HCT116 (cell line): Measurements from ENCODE around the gene GRIK2. TPM values are rescaled to one million over a fixed set of nuclear protein-coding genes. Genes with fewer than 3 reads are reported as not detected.
"Not testable (repeated sequence)": the region's sequence is repeated elsewhere in the genome, so short reads cannot be mapped to it uniquely, and the experiment has no call there.

ENCODE experiments used
- ATAC-seq: fragments of 200-7000 bp; cut with Tn5 transposase; 2 replicates; pipeline ENCODE4 v1.9.1; 2020; ENCODE audit warnings: mild to moderate bottlenecking, moderate library complexity
- BruUV-seq: library from RNA; stranded (reverse); fragments of 400-500 nt; replicated peaks from 2 replicates; lab custom pipeline; 2021; lab: Mats Ljungman, UMichigan
- CTCF ChIA-PET: fragments of 300-600 bp; sonication (Branson Sonifier 250); formaldehyde crosslinking; loops from one replicate; lab custom pipeline; 2021; ENCODE audit warnings: antibody characterized with exemption; lab: Charles Lee
- POLR2A ChIA-PET: fragments of 300-600, 350-600 bp; sonication (Branson Sonifier 250); formaldehyde crosslinking; loops from one replicate; lab custom pipeline; 2021; ENCODE audit warnings: antibody characterized with exemption; lab: Charles Lee
- RAD21 ChIA-PET, 2 experiments: fragments of 300-600 bp; sonication (Branson Sonifier 250); formaldehyde crosslinking; loops; one replicate each; lab custom pipeline; 2023; ENCODE audit warnings: low total read pairs in 2 of 2; ENCODE audit not compliant: uncharacterized antibody in 2 of 2, unreplicated experiment in 2 of 2, low non-redundant PET in 1 of 2; lab: Charles Lee
- DNase-seq: peaks from one replicate; pipeline ENCODE4 v3.0.0-alpha.2; 2010; ENCODE audit warnings: low read depth, low spot score
- H2AFZ ChIP-seq: fragments of 200-600 bp; shearing (Covaris generic), sonication (generic); 2 replicates; pipeline ENCODE4 v1.6.1; 2017; ENCODE audit warnings: low read depth, mixed run types, mixed read lengths, antibody characterized with exemption, low read length; ENCODE audit not compliant: poor library complexity, severe bottlenecking
- H3K27ac ChIP-seq: 2 replicates; pipeline ENCODE4 v1.5.1; 2012; ENCODE audit warnings: low read depth, low read length
- H3K27me3 ChIP-seq: fragments of 200-600 bp; sonication (generic); 2 replicates; pipeline ENCODE4 v1.6.1; 2016; ENCODE audit warnings: mixed run types, low read length, mixed read lengths; ENCODE audit not compliant: insufficient read depth
- H3K36me3 ChIP-seq, 2 experiments: fragments of 200-500 bp in 1 of 2; fragments of 200-600 bp in 1 of 2; sonication (Bioruptor generic) in 1 of 2; sonication (generic) in 1 of 2; 2 replicates each; pipeline versions ENCODE4 v1.5.1 to v1.6.1; 2014 to 2016; ENCODE audit warnings: low read length in 2 of 2, inconsistent platforms in 1 of 2, mixed read lengths in 1 of 2, mixed run types in 1 of 2; ENCODE audit not compliant: insufficient read depth in 2 of 2, control insufficient read depth in 1 of 2
- H3K4me1 ChIP-seq, 2 experiments: fragments of 200-600 bp in 1 of 2; sonication (generic) in 1 of 2; 2 replicates each; pipeline versions ENCODE4 v1.5.1 to v1.6.1; 2012 to 2017; ENCODE audit warnings: low read length in 2 of 2, inconsistent platforms in 1 of 2, mild to moderate bottlenecking in 1 of 2, mixed read lengths in 1 of 2, mixed run types in 1 of 2, moderate library complexity in 1 of 2; ENCODE audit not compliant: insufficient read depth in 2 of 2, control insufficient read depth in 1 of 2
- H3K4me2 ChIP-seq: fragments of 200-600 bp; sonication (generic); 2 replicates; pipeline ENCODE4 v1.6.1; 2017; ENCODE audit warnings: mixed run types, low read length, mixed read lengths
- H3K4me3 ChIP-seq, 2 experiments: fragments of 200-600 bp in 1 of 2; sonication (generic) in 1 of 2; replicated peaks in 1 of 2; 2 replicates each; pipeline ENCODE4 v1.5.1; 2011 to 2016; ENCODE audit warnings: low read length in 2 of 2, control low read depth in 1 of 2, low read depth in 1 of 2, mild to moderate bottlenecking in 1 of 2, mixed read lengths in 1 of 2, mixed run types in 1 of 2
- H3K79me2 ChIP-seq: fragments of 200-600 bp; sonication (generic); 2 replicates; pipeline ENCODE4 v1.6.1; 2017; ENCODE audit warnings: mild to moderate bottlenecking, mixed run types, low read length, moderate library complexity, mixed read lengths; ENCODE audit not compliant: insufficient read depth
- H3K9ac ChIP-seq: fragments of 200-600 bp; sonication (generic); 2 replicates; pipeline ENCODE4 v1.6.1; 2016; ENCODE audit warnings: low read length, mixed read lengths
- H3K9me2 ChIP-seq: fragments of 200-600 bp; sonication (generic), shearing (Covaris generic); 2 replicates; pipeline ENCODE4 v1.6.1; 2017; ENCODE audit warnings: mixed run types, mild to moderate bottlenecking, moderate library complexity; ENCODE audit not compliant: insufficient read depth
- H3K9me3 ChIP-seq, 2 experiments: fragments of 200-500 bp in 1 of 2; fragments of 200-600 bp in 1 of 2; sonication (Bioruptor generic) in 1 of 2; sonication (generic) in 1 of 2; 2 replicates each; pipeline ENCODE4 v1.6.1; 2014 to 2017; ENCODE audit warnings: low read length in 2 of 2, mixed read lengths in 2 of 2, inconsistent platforms in 1 of 2, low read depth in 1 of 2, mild to moderate bottlenecking in 1 of 2, mixed run types in 1 of 2, moderate library complexity in 1 of 2; ENCODE audit not compliant: control insufficient read depth in 1 of 2, insufficient read depth in 1 of 2
- H4K20me1 ChIP-seq: fragments of 200-600 bp; sonication (generic), shearing (Covaris generic); 2 replicates; pipeline ENCODE4 v1.6.1; 2017; ENCODE audit warnings: mixed run types, mild to moderate bottlenecking, moderate library complexity; ENCODE audit not compliant: insufficient read depth
- ATF3 ChIP-seq: IDR thresholded peaks from 2 replicates; pipeline ENCODE4 v1.6.1; 2012
- CTCF ChIP-seq, 3 experiments: fragments of 200-600 bp in 1 of 3; sonication (generic) in 1 of 3; IDR thresholded peaks in 2 of 3; conservative IDR thresholded peaks in 1 of 3; 2 replicates each; pipeline ENCODE4 v1.5.1; 2012 to 2017; ENCODE audit warnings: low read depth in 2 of 3, low read length in 2 of 3, antibody characterized with exemption in 1 of 3, borderline replicate concordance in 1 of 3, control low read depth in 1 of 3, mild to moderate bottlenecking in 1 of 3, mixed read lengths in 1 of 3, mixed run types in 1 of 3, moderate library complexity in 1 of 3; ENCODE audit not compliant: insufficient read depth in 1 of 3
- POLR2A ChIP-seq: IDR thresholded peaks from 2 replicates; pipeline ENCODE4 v1.7.0; 2011; ENCODE audit warnings: borderline replicate concordance; ENCODE audit not compliant: insufficient read depth, insufficient read length; ENCODE audit errors: extremely low read depth
- SP1 ChIP-seq: IDR thresholded peaks from 2 replicates; pipeline ENCODE4 v1.6.1; 2012; ENCODE audit warnings: low read depth
- ZFX ChIP-seq: fragments of 450-650 bp; IDR thresholded peaks from 2 replicates; pipeline ENCODE4 v1.6.1; 2017
- intact Hi-C: fragments of 100-400 bp; cut with micrococcal nuclease; formaldehyde crosslinking; loops from 2 replicates; pipeline ENCODE4 v1.10.0; 2022
- total RNA-seq: library from RNA; stranded (reverse); gene quantifications from one replicate; pipeline ENCODE4 v1.2.1, GENCODE V29; 2021; ENCODE audit not compliant: unreplicated experiment

GRIK2 gene
- total RNA-seq, 1 experiment from 2014 or later = 0.64 TPM

- POLR2A ChIA-PET = no interaction called here
- RAD21 ChIA-PET = no interaction called here
- ATAC-seq (no peak), DNase-seq (no peak)
- no peak overlapping the region for H3K4me2 ChIP-seq
- BruUV-seq = no TSS peak
- CTCF ChIA-PET = no interaction called here
- H3K36me3 ChIP-seq = no peaks in the 10 kb centered on the region
- H3K9me2 ChIP-seq = no peaks in the 10 kb centered on the region
- H3K79me2 ChIP-seq = no peaks in the 10 kb centered on the region
- no peaks in the 10 kb centered on the region for H3K27me3 ChIP-seq
- intact Hi-C loops = no loop called here
- no peaks in the 10 kb centered on the region for H3K9me3 ChIP-seq
- no peak overlapping the region for H3K27ac ChIP-seq
- TF ChIP-seq CTCF (IDR thresholded peaks at IDR 0.05 in 2 of 3, conservative IDR thresholded peaks at IDR 0.05 in 1 of 3; ENCODE audit: borderline replicate concordance in 1 of 3, insufficient read depth in 1 of 3, low read depth in 2 of 3, low read length in 2 of 3) = no peak
- no peak for TF ChIP-seq ATF3
- TF ChIP-seq POLR2A = no peak
- no peak for TF ChIP-seq SP1
- no peak for TF ChIP-seq ZFX
- H3K4me1 ChIP-seq = peaks cover 0 to 4% of the 10 kb centered on the region in 2 experiments; a peak in 1 of 4 replicates
- no peaks in the 10 kb centered on the region for H4K20me1 ChIP-seq
- no peak overlapping the region for H3K4me3 ChIP-seq
- H3K9ac ChIP-seq = no peak overlapping the region
- no peak overlapping the region for H2AFZ ChIP-seq
Observed at GRCh38 chr6:101380897-101381630, 12.4 kb upstream of the GRIK2 start.

- CTCF ChIA-PET, H3K27me3 ChIP-seq, H3K27ac ChIP-seq, H3K9ac ChIP-seq, DNase-seq, H3K9me3 ChIP-seq, RAD21 ChIA-PET, POLR2A ChIA-PET, H3K4me1 ChIP-seq, intact Hi-C loops, H2AFZ ChIP-seq, H3K79me2 ChIP-seq, BruUV-seq, ATAC-seq, H3K4me2 ChIP-seq, H3K9me2 ChIP-seq, H3K36me3 ChIP-seq, H3K4me3 ChIP-seq, H4K20me1 ChIP-seq: not testable (repeated sequence)
Observed at GRCh38 chr6:101383747-101384146, 9.8 kb upstream of the GRIK2 start.
